Activated CD8-positive, alpha-beta memory T cell treated with anti-CD3 and anti-CD28 coated beads for 4 hours (primary cell): ENCODE data around the gene CPPED1.

Source experiments
- DNase-seq, 2 donors: peaks; one replicate each; pipeline ENCODE4 v3.0.0-alpha.2; 2020; ENCODE audit warnings: low read depth in 2 of 2

The CPPED1 gene

GRCh38 chr16:12680531-12680930 lies 123.2 kb downstream of the CPPED1 start:
- no peak for DNase-seq

GRCh38 chr16:12679660-12680272 lies 123.9 kb downstream of the CPPED1 start:
- no peak for DNase-seq

- DNase-seq = no peak
Observed at GRCh38 chr16:12678983-12679382, 124.7 kb downstream of the CPPED1 start.

GRCh38 chr16:12677502-12677901 lies 126.2 kb downstream of the CPPED1 start:
- no peak for DNase-seq

- no peak for DNase-seq
Observed at GRCh38 chr16:12675852-12676251, 127.8 kb downstream of the CPPED1 start.

- DNase-seq = no peak
Observed at GRCh38 chr16:12675046-12675445, 128.6 kb downstream of the CPPED1 start.

- DNase-seq = no peak
Observed at GRCh38 chr16:12674524-12674923, 129.2 kb downstream of the CPPED1 start.

GRCh38 chr16:12674071-12674470 lies 129.6 kb downstream of the CPPED1 start:
- no peak for DNase-seq

- no peak for DNase-seq
Observed at GRCh38 chr16:12673466-12673865, 130.2 kb downstream of the CPPED1 start.

GRCh38 chr16:12672986-12673385 lies 130.7 kb downstream of the CPPED1 start:
- DNase-seq = no peak

- no peak for DNase-seq
Observed at GRCh38 chr16:12669908-12670307, 133.8 kb downstream of the CPPED1 start.

GRCh38 chr16:12667909-12668308 lies 135.8 kb downstream of the CPPED1 start:
- no peak for DNase-seq

- no peak for DNase-seq
Observed at GRCh38 chr16:12664164-12664733, 139.4 kb downstream of the CPPED1 start.

GRCh38 chr16:12661656-12662172 lies 142.0 kb downstream of the CPPED1 start:
- DNase-seq = no peak

GRCh38 chr16:12659871-12660270 lies 143.8 kb downstream of the CPPED1 start:
- DNase-seq = no peak

GRCh38 chr16:12658506-12658905 lies 145.2 kb downstream of the CPPED1 start:
- DNase-seq = no peak

GRCh38 chr16:12655537-12655936 lies 148.2 kb downstream of the CPPED1 start:
- DNase-seq = no peak

- no peak for DNase-seq
Observed at GRCh38 chr16:12653820-12654392, 149.8 kb downstream of the CPPED1 start.

- DNase-seq = no peak
Observed at GRCh38 chr16:12652924-12653323, 150.8 kb downstream of the CPPED1 start.

- DNase-seq = no peak
Observed at GRCh38 chr16:12651765-12652512, 151.7 kb downstream of the CPPED1 start.

GRCh38 chr16:12649356-12649755 lies 154.3 kb downstream of the CPPED1 start:
- DNase-seq = no peak

GRCh38 chr16:12646490-12647274 lies 157.0 kb downstream of the CPPED1 start:
- no peak for DNase-seq
